GM12891 (cell line): ENCODE measurements around the gene PDZRN3.

ENCODE experiments used
- POLR2A ChIP-seq: IDR thresholded peaks from 2 replicates; pipeline ENCODE4 v1.6.1; 2011; ENCODE audit warnings: low read depth, low read length, control low read depth
- POLR2AphosphoS5 ChIP-seq: IDR thresholded peaks from 2 replicates; pipeline ENCODE4 v1.6.1; 2011; ENCODE audit warnings: low read depth, low read length, control low read depth
- POU2F2 ChIP-seq: IDR thresholded peaks from 2 replicates; pipeline ENCODE4 v1.6.1; 2011; ENCODE audit warnings: low read depth, mild to moderate bottlenecking, control low read depth, low read length, moderate library complexity
- TAF1 ChIP-seq: IDR thresholded peaks from 2 replicates; pipeline ENCODE4 v1.6.1; 2011; ENCODE audit warnings: low read depth, low read length, control low read depth

- no peak for TF ChIP-seq TAF1
- TF ChIP-seq POLR2A, result no peak
- TF ChIP-seq POLR2AphosphoS5, result no peak
- no peak for TF ChIP-seq POU2F2
These were observed 22.6 kb downstream of the PDZRN3 start for GRCh38 chr3:73602170-73602569.
